ENCODE data around the gene PKD1. TPM values are rescaled to one million over a fixed set of nuclear protein-coding genes. Genes with fewer than 3 reads are reported as not detected.

Gene PKD1
- total and polyA plus RNA-seq, 2 of the 13 experiments (the other 11 are each of a cell fraction or from before 2014, with no cell fraction given), result 22.1 to 23.0 TPM

DNA sequence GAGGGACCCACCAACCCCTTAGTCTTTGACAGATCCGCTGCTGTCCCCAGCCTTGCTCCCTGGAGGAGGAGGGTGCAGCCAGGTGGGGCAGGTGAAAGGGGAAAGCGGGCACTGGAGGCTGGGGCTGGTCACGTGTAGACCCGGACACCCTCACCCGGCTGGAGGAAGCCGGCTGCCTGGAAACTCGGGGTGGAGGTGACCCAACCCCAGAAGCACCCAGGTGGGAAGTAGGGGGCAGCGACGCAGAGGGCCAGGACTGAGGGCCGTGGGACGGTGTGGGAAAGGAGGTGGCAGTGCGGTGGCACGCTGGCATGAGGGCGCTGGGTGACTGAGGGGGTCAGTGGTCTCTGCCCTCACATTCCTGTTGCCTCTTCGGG, 22.6 kb upstream of the PKD1 start (continued):
- TF ChIP-seq, protein P1, sequence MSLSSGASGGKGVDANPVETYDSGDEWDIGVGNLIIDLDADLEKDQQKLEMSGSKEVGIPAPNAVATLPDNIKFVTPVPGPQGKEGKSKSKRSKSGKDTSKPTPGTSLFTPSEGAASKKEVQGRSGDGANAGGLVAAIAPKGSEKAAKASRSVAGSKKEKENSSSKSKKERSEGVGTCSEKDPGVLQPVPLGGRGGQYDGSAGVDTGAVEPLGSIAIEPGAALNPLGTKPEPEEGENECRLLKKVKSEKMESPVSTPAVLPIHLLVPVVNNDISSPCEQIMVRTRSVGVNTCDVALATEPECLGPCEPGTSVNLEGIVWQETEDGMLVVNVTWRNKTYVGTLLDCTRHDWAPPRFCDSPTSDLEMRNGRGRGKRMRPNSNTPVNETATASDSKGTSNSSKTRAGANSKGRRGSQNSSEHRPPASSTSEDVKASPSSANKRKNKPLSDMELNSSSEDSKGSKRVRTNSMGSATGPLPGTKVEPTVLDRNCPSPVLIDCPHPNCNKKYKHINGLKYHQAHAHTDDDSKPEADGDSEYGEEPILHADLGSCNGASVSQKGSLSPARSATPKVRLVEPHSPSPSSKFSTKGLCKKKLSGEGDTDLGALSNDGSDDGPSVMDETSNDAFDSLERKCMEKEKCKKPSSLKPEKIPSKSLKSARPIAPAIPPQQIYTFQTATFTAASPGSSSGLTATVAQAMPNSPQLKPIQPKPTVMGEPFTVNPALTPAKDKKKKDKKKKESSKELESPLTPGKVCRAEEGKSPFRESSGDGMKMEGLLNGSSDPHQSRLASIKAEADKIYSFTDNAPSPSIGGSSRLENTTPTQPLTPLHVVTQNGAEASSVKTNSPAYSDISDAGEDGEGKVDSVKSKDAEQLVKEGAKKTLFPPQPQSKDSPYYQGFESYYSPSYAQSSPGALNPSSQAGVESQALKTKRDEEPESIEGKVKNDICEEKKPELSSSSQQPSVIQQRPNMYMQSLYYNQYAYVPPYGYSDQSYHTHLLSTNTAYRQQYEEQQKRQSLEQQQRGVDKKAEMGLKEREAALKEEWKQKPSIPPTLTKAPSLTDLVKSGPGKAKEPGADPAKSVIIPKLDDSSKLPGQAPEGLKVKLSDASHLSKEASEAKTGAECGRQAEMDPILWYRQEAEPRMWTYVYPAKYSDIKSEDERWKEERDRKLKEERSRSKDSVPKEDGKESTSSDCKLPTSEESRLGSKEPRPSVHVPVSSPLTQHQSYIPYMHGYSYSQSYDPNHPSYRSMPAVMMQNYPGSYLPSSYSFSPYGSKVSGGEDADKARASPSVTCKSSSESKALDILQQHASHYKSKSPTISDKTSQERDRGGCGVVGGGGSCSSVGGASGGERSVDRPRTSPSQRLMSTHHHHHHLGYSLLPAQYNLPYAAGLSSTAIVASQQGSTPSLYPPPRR (CRISPR knock-in tag; IDR thresholded peaks at IDR 0.05; ENCODE audit: borderline replicate concordance), result no peak
- TF ChIP-seq, protein P2, sequence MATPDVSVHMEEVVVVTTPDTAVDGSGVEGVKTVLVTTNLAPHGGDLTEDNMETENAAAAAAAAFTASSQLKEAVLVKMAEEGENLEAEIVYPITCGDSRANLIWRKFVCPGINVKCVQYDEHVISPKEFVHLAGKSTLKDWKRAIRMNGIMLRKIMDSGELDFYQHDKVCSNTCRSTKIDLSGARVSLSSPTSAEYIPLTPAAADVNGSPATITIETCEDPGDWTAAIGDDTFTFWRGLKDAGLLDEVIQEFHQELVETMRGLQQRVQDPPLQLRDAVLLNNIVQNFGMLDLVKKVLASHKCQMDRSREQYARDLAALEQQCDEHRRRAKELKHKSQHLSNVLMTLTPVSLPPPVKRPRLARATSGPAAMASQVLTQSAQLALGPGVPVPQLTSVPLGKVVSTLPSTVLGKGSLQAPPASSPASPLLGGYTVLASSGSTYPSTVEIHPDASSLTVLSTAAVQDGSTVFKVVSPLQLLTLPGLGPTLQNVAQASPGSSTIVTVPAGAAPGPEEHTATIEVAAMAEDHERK (CRISPR knock-in tag; IDR thresholded peaks at IDR 0.05; ENCODE audit: low read depth), result no peak
- TF ChIP-seq UBTF (CRISPR knock-in tag; IDR thresholded peaks at IDR 0.05), result peak; percentile 32; the same call in 1 of the 2 replicates
- no peak for TF ChIP-seq RFX1 (IDR thresholded peaks at IDR 0.05)
- TF ChIP-seq, protein P3, sequence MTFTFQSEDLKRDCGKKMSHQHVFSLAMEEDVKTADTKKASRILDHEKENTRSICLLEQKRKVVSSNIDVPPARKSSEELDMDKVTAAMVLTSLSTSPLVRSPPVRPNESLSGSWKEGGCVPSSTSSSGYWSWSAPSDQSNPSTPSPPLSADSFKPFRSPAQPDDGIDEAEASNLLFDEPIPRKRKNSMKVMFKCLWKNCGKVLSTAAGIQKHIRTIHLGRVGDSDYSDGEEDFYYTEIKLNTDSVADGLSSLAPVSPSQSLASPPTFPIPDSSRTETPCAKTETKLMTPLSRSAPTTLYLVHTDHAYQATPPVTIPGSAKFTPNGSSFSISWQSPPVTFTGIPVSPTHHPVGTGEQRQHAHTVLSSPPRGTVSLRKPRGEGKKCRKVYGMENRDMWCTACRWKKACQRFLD (CRISPR knock-in tag; IDR thresholded peaks at IDR 0.05; ENCODE audit: borderline replicate concordance), result 0 out of 2 replicates have a peak, but pooled peaks have one; percentile 26
- TF ChIP-seq REXO4 (CRISPR knock-in tag; IDR thresholded peaks at IDR 0.05; ENCODE audit: borderline replicate concordance), result no peak
- TF ChIP-seq ARNT (IDR thresholded peaks at IDR 0.05), result no peak
- TF ChIP-seq ELF1 (CRISPR knock-in tag; IDR thresholded peaks at IDR 0.05), result peak; percentile 3; the same call in 1 of the 2 replicates
- no peak for TF ChIP-seq ZNF607 (CRISPR knock-in tag; IDR thresholded peaks at IDR 0.05; ENCODE audit: borderline replicate concordance)
- no peak for TF ChIP-seq GTF2F1 (IDR thresholded peaks at IDR 0.05; ENCODE audit: low read length)
- TF ChIP-seq SP4 (CRISPR knock-in tag; IDR thresholded peaks at IDR 0.05), result peak; percentile 20; the same call in 1 of the 2 replicates
- TF ChIP-seq ZNF572 (CRISPR knock-in tag; IDR thresholded peaks at IDR 0.05), result 0 out of 2 replicates have a peak, but pooled peaks have one; percentile 41
- TF ChIP-seq ZNF383 (CRISPR knock-in tag; IDR thresholded peaks at IDR 0.05; ENCODE audit: borderline replicate concordance), result no peak
- 0 out of 2 replicates have a peak, but pooled peaks have one; percentile 48 for TF ChIP-seq ZNF343 (CRISPR knock-in tag; IDR thresholded peaks at IDR 0.05)
- no peak for TF ChIP-seq ZNF326 (CRISPR knock-in tag; IDR thresholded peaks at IDR 0.05; ENCODE audit: borderline replicate concordance)
- TF ChIP-seq, protein P4, sequence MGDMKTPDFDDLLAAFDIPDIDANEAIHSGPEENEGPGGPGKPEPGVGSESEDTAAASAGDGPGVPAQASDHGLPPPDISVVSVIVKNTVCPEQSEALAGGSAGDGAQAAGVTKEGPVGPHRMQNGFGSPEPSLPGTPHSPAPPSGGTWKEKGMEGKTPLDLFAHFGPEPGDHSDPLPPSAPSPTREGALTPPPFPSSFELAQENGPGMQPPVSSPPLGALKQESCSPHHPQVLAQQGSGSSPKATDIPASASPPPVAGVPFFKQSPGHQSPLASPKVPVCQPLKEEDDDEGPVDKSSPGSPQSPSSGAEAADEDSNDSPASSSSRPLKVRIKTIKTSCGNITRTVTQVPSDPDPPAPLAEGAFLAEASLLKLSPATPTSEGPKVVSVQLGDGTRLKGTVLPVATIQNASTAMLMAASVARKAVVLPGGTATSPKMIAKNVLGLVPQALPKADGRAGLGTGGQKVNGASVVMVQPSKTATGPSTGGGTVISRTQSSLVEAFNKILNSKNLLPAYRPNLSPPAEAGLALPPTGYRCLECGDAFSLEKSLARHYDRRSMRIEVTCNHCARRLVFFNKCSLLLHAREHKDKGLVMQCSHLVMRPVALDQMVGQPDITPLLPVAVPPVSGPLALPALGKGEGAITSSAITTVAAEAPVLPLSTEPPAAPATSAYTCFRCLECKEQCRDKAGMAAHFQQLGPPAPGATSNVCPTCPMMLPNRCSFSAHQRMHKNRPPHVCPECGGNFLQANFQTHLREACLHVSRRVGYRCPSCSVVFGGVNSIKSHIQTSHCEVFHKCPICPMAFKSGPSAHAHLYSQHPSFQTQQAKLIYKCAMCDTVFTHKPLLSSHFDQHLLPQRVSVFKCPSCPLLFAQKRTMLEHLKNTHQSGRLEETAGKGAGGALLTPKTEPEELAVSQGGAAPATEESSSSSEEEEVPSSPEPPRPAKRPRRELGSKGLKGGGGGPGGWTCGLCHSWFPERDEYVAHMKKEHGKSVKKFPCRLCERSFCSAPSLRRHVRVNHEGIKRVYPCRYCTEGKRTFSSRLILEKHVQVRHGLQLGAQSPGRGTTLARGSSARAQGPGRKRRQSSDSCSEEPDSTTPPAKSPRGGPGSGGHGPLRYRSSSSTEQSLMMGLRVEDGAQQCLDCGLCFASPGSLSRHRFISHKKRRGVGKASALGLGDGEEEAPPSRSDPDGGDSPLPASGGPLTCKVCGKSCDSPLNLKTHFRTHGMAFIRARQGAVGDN (CRISPR knock-in tag; IDR thresholded peaks at IDR 0.05), result peak; percentile 54
